GM18520 (cell line): ENCODE data around the gene ETS2.
"Not testable (repeated sequence)": the region's sequence is repeated elsewhere in the genome, so short reads cannot be mapped to it uniquely, and the experiment has no call there.

Experiments
- ATAC-seq: cut with Tn5 transposase; IDR thresholded peaks from one replicate; pipeline ENCODE4 v1.9.1; 2021; ENCODE audit not compliant: unreplicated experiment

The ETS2 gene

GRCh38 chr21:38834725-38835124 lies 29.0 kb downstream of the ETS2 start:
- ATAC-seq = no peak

DNA sequence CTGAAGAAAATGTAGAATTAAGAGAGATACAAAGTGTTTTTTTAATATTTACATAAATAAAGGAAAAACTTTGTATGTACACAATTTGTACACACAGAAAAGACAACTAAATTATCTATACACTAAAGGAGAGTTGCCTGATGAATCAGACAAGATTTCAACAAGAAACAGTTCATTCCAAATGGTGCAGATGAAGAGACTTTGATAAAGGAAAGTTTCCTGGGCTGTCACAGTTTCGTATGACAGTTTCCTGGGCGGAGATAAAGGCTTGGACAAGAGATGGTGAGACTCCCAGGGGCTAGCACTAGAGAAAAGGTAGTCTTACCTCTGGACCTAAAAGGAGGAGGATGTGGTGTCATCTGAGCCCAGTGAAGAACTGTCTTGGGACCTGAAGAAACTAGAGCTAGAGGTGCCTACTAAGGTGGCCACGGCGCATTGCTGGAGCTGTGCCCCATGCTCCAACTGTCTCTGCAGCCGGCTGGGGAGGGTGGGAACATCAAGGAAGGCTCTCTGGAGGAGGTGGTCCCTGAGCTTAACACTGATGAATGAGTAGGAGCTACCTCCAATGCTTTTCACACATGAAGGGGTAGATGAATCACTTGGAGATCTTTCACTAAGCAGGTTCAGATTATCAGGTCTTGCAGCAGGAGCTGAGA lies 32.2 kb downstream of the ETS2 start:
- ATAC-seq = no peak

DNA sequence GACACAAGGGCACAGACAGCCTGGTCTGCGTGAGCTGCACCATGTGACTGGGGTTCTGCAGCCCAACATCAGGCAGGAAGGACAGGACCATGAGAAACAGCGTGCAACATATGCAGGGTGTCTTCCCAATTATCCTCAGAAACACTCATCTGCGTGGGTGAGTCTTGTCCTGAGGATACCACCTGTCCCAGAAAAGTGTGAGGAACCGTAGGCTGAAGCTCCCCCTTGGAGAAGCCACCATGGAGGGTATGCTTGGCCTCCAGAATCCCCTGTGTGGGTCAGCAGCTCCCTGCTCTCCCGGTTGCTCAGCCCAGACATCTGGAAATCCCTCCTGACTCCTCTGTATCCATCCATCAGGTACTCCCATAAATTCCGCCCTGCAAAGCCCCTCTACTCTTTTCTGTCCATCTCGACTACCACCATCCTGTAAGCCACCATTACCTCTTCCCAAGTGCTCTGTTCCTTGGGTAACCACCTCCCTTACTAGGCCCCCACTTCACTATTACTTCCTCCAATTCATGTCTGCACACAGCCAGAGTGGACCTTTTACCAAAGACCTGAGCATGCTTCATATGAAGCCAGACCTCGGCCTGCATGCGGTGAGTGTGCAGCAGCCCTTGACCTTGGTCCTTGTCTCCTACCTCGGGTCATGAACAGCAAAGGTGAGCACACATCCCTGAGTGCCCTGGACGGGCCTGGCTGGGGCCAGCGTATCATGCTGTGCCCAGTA lies 33.0 kb downstream of the ETS2 start:
- no peak for ATAC-seq

DNA sequence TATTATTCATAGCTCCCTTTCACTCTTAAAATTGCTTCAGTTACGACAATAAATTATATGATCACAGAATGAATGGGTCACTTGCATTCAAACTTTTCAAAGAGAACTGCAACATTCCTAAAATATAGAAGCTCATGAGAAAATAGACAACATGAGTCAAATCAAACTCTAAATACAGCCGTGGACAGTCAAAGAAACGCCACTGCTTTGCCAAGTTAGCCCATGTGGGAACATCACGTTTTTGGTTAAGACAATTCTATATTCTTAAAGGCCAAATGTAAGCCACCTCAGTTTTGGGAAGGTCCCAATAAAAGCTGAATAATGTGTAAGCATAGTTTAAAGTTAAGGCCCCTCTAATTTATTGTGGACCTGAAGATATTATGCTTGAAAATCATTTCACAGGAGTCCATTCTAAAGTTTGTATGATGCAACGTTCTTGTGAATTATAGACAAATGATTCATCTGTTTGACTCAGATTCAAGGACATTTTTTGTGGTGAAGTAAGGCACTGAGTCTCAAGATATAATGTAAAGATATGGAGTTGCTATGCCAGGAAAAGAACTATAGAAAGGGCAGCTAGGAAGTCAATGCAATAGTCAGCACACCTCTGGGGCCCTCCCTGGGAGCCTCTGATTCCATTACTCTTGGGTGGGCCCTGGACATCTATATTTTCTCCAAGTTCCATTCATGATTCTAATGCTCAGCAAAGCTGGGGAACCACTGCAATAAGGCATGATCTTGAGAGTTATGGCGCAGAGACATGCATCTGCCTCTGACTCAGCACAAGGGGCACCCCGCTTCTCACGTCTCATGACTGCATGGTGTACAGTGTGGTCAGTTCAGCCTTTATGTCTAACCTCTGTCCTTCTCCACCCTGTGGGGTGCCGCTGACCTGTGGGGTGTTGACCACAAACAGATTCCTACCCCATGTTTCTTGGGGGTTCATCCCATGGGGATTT lies 33.9 kb downstream of the ETS2 start:
- no peak for ATAC-seq

- no peak for ATAC-seq
Observed at GRCh38 chr21:38840456-38841300, 34.9 kb downstream of the ETS2 start.

GRCh38 chr21:38841472-38841871 lies 35.7 kb downstream of the ETS2 start:
- no peak for ATAC-seq

DNA sequence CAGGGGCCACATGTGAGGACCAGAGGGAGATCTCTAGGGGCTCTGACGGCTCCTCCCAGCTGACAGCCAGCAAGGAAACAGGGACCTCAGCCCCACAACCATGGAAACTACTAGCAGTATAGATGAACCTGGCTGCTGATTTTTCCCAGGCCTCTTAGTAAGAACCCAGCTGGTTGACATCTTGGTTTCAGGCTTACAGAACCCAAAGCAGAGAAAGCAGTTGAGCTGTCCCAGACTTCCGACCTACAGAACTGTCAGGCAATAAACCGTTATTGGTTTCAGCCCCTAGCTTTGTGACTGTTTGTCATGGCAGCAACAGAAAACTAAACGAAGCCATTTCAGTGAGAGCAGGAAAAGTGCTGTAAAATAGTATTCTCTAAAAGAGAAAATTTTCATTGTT lies 36.4 kb downstream of the ETS2 start:
- ATAC-seq = no peak

DNA sequence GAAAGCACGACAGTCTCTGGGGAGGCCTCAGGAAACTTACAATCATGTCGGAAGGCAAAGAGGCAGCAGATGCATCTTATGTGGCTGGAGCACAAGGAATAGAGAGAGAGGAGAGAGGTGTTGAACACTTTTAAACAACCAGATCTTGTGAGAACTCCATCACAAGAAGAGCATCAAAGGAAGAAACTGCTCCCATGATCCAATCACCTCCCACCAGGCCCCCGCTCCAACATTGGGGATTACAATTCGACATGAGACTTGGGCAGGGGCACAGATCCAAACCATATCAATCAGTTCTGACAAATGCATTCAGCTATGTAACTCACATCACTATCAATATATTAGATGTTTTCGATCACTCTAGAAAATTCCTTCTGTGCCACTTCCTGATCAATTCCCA lies 37.6 kb downstream of the ETS2 start:
- ATAC-seq = no peak

- ATAC-seq = no peak
Observed at GRCh38 chr21:38843806-38844503, 38.2 kb downstream of the ETS2 start.

DNA sequence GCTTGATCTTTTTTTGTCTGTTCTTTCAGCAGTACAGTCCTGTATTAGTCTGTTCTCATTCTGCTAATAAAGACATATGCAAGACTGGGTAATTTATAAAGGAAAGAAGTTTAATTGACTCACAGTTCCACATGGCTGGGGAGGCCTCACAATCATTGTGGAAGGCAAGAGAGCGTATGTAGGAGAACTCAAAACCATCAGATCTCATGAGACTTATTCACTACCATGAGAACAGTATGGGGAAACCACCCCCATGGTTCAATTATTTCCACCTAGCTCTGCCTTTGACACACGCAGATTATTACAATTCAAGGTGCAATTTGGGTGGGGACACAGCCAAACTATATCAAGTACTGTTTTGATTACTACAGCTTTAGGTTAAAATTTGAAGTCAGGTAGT lies 39.6 kb downstream of the ETS2 start:
- ATAC-seq = not testable (repeated sequence)

DNA sequence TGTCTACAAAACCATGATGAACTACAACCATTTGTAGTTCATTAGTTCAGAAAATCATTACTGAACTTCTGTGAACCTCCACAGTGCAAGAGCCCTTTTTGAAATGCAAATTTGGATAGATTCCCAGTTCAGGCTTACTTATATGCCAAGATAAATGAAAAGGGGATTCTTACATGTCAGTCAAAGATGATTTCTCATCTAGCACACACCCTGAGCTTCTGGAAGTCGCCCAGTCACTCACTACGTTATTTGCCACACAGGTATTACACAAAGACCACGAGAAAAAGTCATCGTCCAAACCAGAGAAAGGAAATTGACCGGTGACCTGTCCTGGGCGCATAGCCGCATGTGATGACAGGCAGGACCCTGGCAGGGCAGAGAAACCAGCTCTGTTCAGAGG lies 41.8 kb downstream of the ETS2 start:
- ATAC-seq = no peak

DNA sequence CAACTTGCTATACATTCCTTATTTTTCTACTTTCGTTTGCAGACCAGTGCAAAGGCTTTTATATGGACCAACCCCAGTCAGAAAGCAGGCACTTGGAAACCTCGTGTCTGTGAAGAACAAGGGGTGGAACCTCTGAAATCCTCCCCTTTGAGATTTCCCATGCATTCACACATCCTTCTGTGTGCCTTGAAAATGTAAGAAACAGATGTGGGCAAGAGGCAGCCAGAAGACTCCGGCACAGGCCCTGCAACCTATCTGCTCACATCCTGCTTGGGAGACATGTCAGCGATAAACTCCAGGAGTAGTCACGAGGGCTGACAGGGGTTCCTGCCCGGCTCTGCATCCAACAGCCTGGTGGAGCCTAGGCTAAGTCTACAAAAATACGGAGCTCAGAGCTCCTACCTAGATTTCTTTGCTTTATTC lies 42.5 kb downstream of the ETS2 start:
- ATAC-seq = no peak

GRCh38 chr21:38849776-38850175 lies 44.0 kb downstream of the ETS2 start:
- no peak for ATAC-seq

GRCh38 chr21:38850277-38850951 lies 44.7 kb downstream of the ETS2 start:
- no peak for ATAC-seq

- ATAC-seq = no peak
Observed at GRCh38 chr21:38851101-38851500, 45.4 kb downstream of the ETS2 start.

DNA sequence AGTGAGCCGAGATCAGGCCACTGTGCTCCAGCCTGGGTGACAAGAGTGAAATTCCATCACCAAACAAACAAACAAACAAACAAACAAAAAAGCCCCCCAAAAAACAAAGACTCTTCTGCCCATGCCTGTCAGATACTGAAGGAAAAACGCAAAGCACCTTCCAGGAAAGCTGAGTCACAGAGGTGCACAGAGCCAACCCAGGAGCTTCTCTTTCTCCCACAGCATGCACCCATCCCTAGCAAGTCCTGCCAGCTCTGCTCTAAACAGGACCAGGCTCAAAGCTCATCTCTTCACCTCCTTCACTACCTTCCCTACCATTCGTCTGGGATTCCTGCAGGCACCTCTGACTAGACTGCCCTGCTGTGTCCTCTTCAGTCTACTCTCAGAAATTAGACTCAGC lies 46.5 kb downstream of the ETS2 start:
- ATAC-seq = no peak

- ATAC-seq = no peak
Observed at GRCh38 chr21:38852708-38853107, 47.0 kb downstream of the ETS2 start.

DNA sequence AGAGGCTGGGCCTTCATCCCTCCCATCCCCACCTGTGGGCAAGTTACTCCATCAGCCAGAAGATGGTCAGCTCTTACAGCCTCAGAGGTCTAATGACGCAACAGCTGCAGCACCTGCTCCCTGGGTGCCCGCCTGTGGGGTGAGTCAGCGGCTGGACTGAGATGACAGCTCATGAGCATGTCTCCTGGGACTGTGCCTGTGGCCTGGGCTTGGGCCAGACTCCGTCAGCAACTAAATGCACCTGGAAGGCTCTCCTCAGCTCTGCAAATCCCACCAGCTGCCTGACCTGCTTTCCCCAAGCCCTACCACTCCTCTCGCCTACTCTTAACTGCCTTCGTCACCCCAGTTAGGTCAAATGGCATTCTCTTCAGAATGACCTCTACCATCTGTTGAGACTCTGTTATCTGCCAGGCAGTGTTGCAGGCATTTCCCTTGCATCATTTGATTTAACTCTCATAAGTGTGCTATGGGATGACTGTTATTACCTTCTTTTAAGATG lies 47.7 kb downstream of the ETS2 start:
- ATAC-seq = peak; percentile 83

- ATAC-seq = no peak
Observed at GRCh38 chr21:38857152-38857825, 51.6 kb downstream of the ETS2 start.
